Measurements from ENCODE around the gene SEC23IP.
"Not testable (repeated sequence)": the region's sequence is repeated elsewhere in the genome, so short reads cannot be mapped to it uniquely, and the experiment has no call there.

Gene SEC23IP

DNA sequence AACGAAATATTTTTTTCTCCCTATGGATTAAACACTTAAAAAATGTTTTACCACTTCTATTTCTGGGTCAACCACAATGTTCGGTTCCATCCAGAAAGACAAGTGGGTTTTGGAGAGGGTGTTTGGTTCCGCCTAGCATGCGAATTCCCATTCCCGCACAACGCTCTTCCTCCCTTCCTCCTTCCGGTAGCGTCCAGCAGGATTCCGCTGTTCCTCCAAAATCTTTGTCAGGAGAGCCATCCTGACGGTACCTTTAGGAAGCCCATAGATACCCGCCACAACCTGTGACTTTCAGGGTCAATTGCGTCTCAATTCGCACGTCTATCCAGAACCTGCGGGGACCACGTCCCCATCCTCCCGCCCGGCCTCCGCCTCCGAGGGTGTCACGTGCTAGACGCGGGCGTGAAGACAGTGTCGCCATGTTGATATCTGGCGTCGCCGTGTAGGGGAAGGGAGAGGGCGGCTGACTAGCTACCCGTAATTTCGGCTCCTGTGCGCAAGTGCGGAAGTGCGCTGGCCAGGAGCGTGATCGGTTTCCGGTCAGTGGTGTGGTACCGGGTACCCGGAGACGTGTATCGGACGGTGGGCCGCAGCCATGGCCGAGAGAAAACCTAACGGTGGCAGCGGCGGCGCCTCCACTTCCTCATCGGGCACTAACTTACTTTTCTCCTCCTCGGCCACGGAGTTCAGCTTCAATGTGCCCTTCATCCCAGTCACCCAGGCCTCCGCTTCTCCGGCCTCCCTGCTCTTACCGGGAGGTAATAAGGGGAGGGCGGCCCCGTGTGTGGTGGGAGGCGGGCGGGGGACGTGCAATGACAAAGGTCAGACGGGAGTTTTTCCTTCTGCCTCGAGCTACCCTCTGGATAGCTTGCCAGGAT, at the start of gene SEC23IP:
SEC23IP (plus strand) TSS at position 543 of the 878 bp plus-strand sequence; CDS start at position 596, 53 bp downstream.
- DNase-seq = peak; percentile 95

DNA sequence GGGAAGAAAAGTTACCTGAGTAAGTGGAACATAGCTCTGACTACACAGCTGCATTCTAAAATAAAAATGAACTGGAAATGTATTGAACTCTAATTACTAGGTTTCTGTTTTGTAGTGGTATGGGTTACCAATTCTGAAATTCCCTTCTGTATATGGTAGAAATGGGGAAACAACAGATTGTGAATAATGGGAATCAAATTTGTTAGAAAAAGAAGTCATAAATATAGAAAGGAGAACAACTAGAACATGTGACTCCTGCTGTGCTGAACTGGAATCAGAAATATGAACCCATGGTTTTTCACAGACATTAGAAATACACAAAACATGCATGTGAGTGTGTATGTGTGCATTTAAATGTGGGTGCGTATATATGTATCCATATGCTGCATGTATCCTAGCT, 46.9 kb upstream of the SEC23IP start:
- DNase-seq = no peak

DNA sequence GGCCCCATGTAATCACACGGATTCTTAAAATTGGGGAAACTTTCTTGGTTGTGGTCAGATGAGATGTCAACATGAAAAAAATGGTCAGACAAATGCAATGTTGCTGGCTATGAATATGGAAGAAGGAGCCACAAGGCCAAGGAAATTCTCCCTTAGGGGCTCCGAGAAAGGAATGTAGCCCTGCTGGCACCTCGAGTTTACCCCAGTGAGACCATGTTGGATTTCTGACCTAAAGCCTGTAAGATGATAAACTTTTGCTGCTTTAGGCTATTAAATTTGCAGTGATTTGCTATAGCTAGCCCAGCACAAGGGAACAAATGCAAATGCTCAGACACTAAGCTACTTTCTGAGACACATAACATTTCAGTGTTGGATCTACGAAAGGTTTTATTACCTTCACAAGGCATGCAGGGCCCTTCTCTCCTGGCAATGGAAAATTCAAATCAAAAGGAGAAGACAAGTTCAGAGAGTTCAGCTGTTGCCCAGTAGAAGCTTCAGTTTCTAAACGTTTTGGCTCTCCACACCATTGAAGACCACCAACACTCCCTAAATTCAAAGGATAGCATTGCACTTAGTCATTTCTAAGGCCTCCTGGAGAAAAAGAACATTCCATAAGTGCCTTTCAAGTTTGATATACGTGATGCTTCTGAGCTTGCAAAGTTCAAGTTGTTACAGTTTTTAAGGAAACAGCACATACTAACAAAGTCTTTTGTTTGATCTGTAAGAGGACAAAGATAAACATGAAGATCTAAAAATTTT, 43.3 kb upstream of the SEC23IP start:
- peak; percentile 90 for DNase-seq

DNA sequence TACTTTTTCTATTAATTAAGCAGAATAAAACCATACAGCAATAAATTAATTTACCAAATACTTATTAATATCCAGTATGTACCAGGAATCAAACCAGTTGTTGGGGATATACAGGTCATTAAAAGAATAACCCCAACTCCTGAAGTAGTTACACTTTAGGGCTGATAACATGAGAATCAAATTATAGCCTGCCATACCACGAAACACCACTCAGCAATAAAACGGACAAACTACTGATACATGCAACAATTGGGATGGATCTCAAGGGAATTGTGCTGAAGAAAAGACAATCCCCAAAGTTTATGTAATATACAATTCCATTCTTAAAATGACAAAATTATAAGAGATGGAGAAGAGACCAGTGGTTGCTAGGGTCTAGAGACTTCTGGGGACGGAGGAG, 42.6 kb upstream of the SEC23IP start:
- DNase-seq = peak; percentile 41

DNA sequence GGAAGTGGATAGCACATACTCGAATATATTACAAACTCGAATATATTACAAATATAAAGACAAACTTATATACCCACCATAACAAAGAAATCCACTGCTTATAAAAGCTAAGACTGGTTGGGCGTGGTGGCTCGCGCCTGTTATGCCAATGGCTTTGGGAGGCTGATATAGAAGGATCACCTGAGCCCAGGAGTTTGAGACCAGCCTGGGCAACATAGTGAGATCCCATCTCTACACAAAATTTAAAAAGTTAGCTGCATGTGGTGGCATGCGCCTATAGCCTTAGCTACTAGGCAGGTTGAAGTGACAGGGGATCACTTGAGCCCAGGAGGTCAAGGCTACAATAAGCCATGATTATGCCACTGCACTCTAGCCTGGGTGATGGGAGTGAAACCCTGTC, 40.3 kb upstream of the SEC23IP start:
- no peak for DNase-seq

DNA sequence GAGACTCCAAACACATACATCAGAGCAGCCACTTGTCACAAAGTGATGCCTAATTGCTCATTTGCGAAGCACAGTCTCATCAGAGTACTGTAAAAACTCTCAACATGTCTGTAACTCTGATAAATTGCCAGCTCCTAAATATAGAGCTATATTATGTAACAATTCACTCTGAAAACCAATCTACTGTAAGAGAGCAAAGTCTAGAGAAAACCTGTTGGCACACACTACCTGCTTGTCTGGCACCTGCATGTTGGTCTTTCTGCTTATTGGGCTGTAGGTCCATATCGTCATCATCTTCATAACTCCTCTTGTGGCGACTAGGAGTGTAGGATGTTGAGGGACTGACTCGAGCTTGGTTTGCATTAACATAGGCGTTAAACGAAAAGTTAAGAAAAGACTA, 39.7 kb upstream of the SEC23IP start:
- no peak for DNase-seq

DNA sequence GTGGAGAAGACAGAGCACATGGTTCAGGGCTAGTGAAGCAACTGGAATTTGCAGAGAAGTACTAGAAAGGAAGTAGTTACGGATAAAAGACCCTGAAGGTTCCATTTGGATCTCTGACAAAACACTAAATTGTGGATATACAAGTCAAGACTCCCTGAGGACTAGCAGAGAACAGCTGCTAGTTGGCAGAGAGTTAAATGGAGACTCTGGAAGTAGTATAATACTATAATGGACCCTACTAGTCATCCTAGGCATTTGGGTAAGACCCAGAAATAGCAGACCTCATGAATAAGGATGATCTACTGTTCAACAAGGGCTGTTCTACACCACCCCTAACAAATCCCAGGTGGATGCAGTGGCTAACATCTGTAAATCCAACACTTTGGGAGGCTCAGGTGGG, 39.0 kb upstream of the SEC23IP start:
- peak; percentile 31 for DNase-seq

DNA sequence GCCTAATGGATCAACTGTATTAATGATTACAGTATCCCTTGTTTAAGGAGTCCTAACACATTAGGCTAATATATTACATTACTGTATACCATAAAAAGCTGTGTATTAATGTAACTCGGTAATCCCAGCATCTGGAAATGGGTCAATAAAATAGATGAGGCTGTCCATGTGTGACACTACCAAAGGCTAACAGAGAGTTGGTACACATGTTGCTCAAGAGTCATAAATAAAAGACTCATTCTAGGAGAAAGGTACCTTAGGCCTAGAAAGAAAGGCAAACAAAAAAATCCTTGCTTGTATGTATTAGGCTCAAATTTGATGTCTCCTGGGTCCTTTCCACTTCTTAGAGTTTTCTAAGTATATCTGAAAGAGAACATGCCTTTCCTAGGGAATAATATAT, 34.5 kb upstream of the SEC23IP start:
- no peak for DNase-seq

DNA sequence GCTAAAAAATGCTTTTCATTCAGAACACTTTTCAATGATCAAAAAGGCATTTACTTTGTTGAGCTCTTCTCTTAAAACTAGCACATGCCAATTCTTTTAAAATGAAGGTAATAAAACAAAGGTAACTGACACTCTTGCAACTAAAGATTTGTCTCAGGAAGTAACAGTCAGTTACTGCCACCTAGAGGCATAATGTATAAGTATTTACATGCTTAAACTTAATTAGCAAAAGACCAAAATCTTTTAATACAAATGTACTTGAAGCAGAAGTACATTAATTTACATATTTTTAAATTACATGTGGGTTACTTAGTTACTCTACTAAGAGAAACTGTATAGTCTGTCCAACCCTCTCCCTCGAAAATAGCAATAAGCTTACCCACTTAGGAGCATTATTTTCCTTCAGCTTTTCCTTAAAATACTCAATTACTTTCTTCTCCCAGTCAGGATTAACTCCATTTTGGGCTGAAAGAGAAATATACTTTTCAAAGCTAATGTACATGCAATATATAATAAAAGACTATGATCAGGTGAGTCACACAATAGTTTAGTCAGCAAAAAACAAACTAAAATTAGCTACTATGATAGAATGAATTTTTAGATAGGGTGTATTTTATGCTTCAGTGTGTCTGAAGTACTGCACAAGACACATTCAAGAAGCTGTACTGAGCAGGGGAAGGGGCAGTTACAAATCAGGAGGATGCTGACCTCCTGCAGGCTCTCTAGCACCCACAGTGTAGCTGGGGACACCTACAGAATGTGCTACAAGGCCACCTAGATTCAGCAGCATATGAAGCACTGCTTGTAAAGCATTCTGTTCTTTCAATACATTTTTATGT, 32.9 kb upstream of the SEC23IP start:
- DNase-seq = peak; percentile 45

DNA sequence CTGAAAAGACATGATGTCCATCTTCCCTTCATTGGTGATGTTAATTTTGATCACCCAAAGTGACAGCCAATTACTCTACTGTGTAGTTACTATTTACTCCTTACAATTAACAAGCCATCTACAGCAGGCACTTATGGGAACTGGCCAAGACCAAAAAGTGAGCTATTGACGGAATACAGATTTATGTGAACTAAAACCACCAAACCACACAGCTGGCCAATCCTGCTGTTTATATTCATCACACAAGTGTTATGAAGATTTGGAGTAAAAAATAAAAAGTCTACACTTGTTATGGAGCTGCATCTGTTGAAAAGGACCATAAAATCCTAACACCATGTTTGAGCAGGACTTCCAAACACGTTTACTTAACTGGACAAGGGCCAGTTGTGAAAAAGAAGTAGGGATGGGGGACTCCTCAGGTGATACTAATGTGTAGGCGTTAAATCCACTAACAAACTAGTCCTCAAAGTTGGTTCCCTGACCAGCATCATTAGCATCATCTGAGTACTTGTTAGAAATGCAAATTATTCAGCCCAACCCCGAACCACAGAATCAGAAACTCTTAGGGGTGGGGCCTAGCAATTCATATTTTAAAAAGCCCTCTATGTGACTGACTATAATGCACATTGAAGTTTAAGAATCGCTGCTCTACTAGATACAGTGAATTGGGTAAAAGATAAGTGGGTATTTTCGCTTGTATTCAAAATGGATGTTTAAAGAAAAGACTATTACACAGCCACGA, 31.5 kb upstream of the SEC23IP start:
- DNase-seq = no peak

DNA sequence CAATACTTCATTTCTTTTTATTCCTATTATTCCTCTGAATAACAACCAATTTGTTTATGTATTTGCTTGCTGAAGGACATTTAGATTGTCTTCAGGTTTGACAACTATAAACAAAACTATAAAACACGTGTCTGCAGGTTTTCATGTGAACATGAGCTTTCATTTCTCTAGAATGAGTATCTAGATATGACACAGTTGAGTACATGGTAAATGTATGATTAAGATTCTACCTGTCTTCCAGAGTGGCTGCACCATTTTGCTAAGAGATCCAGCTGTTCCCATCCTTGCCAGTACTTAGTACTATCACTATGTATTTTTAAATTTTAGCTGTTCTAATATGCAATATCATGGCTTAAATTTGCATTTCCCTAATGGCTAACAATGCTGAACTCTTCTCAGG, 30.0 kb upstream of the SEC23IP start:
- no peak for DNase-seq

DNA sequence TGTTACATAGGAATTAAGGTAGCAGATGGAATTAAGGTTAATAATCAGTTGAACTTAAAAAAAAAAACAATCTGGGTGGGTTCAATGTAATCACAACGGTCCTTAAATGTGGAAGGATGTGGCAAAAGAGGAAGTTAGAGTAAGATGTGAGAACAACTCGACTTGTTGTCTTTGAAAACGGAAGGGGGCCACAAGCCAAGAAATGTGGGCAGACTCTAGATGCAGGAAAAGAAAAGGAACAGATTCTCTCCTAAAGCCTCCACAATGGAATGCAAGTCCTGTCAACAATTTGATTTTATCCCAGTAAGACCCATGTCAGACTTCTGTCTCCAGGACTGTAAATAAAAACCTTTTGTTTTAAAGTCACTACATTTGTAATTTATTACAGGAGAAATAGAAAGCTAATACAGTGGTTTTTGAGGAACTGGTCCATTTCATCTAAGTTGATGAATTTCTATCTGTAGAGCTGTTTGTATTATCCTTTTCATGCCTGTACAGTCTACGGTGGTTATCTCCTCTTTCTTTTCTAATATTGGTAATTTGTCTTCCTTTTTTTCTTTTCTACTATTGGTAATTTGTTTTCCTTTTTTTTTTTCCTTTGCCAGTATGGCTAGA, 28.5 kb upstream of the SEC23IP start:
- no peak for DNase-seq

DNA sequence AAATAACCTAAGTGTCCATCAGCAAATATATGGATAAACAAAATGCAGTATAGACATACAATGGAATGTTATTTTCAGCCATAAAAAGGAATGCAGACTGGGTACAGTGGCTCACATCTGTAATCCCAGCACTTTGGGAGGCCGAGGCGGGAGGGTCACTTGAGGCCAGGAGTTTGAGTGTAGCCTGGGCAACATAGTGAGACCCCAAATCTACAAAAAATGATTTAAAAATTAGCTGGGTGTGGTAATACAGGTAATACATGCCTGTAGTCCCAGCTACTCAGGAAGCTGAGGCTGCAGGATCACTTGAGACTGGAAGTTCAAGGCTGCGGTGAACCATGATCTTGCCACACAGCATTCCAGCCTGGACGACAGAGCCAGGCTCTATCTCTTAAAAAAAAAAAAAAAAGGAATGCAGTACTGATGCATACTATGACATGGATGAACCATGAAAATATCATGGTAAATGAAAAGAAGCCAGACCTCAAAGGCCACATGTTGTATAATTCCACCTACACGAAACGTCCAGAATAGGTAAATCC, 26.8 kb upstream of the SEC23IP start:
- DNase-seq = no peak

DNA sequence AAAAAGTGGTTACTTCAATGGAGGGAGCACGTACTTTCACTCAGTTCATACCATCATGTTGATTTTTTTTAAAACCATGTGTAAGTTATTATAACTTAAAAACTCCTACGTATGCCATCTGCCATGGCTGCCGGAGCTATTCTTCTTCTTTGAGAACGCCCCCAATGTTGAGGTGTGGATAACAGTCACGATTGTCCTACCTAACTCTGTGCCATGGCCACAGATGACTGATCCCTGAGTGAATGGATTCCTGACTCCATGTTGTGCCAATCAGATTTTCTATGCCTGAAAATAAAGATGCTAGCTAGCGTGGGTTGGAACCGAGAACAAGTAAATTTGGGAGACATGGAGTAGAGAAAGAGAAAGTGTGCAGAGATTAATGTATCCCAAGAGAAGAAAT, 25.2 kb upstream of the SEC23IP start:
- DNase-seq = no peak

DNA sequence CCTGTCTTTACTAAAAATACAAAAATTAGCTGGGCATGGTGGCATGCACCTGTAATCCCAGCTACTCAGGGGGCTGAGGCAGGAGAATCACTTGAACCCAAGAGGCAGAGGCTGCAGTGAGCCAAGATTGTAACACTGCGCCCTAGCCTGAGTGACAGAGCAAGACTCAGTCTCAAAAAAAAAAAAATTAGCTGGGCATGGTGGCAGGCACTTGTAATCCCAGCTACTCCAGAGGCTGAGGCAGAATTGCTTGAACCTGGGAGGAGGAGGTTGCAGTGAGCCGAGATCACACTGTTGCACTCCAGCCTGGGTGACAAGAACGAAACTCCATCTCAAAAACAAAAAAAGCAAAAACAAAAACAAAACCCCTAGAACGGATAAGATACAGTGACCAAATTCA, 23.1 kb upstream of the SEC23IP start:
- DNase-seq = not testable (repeated sequence)

DNA sequence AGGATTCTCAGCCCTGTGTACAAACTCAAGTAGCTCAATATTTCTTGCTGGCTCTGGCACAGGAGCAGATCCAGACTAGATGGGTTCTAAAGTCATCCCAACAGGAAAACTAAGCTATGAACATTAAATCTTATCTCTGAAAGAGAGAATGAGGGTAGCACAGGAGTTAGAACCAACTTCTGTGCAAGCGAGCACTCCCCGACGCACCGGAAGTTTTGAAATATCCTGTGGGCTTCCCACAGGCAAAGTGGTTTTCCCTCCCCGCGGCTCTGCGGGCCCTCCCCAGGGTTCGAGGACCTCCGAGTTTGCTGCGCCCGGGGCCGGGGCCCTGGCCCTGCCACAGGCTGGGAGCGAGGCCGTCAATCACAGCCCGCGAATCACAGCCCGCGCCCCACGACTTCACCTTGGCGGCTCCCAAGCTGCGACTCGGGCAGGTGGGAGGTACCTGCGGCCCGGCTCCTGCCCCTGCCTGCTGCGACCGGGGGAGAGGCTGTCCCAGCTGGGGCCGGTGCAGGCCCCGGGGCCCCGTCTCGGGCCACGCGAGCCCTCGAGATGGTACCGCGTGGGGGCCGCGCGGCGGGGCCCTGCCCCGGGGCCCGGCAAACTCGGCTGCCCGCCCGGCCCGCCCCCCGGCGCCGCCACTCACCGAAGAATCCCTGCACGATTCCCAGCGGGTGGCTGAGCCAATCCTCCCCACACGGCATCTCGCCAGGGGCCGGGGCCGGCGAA, 20.5 kb upstream of the SEC23IP start:
- no peak for DNase-seq

DNA sequence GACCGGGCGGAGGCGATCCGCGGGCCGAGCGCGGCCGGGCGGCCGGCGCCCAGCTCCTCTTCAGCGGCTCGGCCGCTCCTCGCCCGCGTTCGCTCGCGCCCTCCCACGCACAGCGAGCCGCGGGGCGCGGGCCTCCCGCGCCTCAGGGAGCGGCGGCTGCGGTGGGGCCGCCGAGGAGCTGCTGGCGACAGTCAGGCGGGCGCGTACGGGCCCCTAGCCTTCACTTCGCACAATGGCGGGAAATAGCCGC, 20.0 kb upstream of the SEC23IP start, which contains the start of gene MCMBP:
MCMBP (minus strand) TSS at position 234 of the 250 bp plus-strand sequence. CDS start 259 bp downstream, outside the sequence.
- DNase-seq = no peak

DNA sequence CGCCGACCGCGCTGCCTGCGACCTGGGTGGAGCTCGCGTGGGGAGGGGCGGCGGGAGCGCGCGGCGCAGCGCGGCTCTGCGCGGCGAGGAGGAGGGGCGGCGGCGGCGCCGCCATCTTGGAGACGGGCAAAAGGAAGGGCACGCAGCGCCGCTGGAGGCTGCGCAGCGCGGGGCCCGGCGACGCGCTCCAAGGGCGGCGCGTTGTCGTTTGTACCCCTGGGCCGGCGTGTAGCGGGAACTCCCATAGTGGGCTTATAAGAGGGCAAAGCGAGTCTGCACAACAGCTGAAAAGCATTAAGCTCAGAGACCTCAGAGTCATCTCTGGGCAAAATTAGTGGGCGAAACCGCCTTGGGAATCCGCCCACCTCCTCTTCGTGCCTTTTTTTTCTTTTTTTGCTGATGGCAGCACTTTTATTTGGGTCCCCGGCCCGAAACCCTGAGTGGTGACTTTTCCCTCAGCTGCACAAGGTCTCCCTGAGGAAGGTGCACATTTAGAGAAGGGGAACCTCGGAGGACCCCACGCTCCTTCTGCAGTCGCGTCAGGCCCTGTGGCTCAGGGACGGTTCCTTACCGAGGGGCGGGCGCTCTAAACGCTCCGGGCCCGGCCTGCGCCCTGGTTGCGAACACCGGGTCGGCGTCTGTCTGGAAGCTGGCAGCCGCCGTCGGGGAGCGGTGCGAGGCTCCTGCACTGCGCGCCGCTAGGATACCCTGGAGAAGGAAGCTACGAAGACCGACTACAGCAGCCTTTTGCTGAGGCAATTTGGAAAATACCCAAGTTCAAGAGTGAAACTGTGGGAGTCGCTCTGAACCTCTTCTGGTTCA, 19.5 kb upstream of the SEC23IP start:
- peak; percentile 84 for DNase-seq

DNA sequence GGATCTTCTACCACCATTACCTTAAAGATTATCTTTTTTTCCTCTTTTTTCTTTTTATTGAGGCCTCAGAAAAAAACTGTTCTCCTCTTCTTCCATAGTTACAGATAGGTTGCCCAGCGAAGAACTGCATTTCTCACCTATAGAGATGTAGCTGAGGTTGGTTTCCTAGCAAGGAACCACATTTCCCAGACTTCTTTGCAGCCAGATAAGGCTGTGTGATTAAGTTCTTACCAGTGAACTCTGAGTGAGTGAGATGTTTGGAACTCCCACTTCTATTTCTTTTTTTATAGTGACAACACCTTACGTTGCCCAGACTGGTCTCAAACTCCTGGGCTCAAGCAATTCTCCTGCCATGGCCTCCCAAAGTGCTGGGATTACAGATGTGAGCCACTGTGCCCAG, 14.0 kb upstream of the SEC23IP start:
- DNase-seq = no peak

DNA sequence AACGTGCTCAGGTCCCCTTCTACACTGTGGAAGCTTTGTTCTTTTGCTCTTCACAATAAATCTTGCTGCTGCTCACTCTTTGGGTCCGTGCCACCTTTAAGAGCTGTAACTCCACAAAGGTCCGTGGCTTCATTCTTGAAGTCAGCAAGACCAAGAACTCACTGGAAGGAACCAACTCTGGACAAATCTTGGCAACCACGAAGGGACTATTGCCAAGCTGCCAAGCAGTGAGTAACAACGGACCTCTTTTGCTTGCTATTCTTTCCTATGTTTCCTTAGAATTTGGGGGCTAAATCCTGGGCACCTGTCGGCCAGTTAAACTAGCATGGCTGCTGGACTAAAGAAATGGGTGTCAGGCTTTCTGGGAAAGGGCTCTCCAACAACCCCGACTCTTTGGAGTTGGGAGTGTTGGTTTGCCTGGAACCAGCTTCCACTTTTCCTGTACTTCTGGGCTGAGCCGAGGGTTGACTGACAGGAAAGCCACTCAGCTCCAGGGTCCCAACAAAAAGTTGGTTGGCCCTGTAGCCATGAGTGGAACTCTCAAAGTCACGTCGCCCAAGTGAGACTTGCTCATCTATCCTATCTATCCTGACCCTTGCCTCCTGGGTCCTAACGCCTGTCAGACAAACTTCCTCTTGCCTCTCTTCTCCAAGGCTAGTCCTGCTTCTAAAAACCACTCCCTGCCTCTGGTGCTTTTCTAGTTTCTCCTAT, 8.5 kb upstream of the SEC23IP start:
- not testable (repeated sequence) for DNase-seq
